ENCODE data around the gene KCNN4.

The KCNN4 gene

DNA sequence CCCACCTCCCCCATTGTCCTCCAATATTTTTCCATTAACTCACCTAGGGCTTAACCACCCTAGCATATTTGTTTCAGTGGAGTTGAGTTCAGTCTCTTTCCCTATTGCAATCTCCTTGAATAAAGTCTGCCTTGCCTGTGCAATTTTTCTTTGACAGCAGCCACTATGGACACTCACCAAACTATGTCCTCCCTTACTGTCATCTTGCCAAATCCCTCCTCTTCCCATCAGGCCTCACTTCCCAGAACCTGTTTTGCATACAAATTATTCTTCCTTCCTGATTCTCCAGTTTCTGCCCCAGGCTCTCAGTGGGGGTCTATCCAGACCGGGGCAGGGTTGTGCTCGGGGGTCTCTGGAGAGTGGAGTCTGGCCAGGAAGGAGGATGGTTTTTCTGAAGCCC, 23.7 kb upstream of the KCNN4 start:
- H3K27ac ChIP-seq (ENCODE audit: extremely low read depth, low read depth, low read length) = no peak overlapping the region
- POLR2A ChIA-PET = no interaction called here
- CTCF ChIA-PET = interaction anchor here (0.7 kb wide), 1 partner anchor 372 kb away, joined by 3 read pairs; no protein-coding TSS in a partner anchor
- TF ChIP-seq ZNF239 (tag by site-specific recombination; IDR thresholded peaks at IDR 0.05) (no peak), ZNF747 (tag by site-specific recombination; IDR thresholded peaks at IDR 0.05) (no peak), REPIN1 (tag by site-specific recombination; IDR thresholded peaks at IDR 0.05; ENCODE audit: low read depth) (no peak), IKZF3 (tag by site-specific recombination; IDR thresholded peaks at IDR 0.05) (no peak), ZNF19 (tag by site-specific recombination; IDR thresholded peaks at IDR 0.05; ENCODE audit: low read depth) (no peak), ZNF354C (tag by site-specific recombination; IDR thresholded peaks at IDR 0.05; ENCODE audit: borderline replicate concordance, low read depth) (no peak), ZNF660 (tag by site-specific recombination; IDR thresholded peaks at IDR 0.05) (no peak), ZNF214 (tag by site-specific recombination; IDR thresholded peaks at IDR 0.05; ENCODE audit: borderline replicate concordance) (no peak), ZNF423 (tag by site-specific recombination; IDR thresholded peaks at IDR 0.05) (no peak), ZNF621 (tag by site-specific recombination; IDR thresholded peaks at IDR 0.05) (no peak), ZNF391 (tag by site-specific recombination; IDR thresholded peaks at IDR 0.05; ENCODE audit: borderline replicate concordance, low read depth) (no peak), ZNF777 (tag by site-specific recombination; IDR thresholded peaks at IDR 0.05; ENCODE audit: borderline replicate concordance) (no peak), ZNF629 (tag by site-specific recombination; IDR thresholded peaks at IDR 0.05) (no peak), ZNF292 (tag by site-specific recombination; IDR thresholded peaks at IDR 0.05; ENCODE audit: borderline replicate concordance, low read depth) (no peak)
- TF ChIP-seq, protein P1, sequence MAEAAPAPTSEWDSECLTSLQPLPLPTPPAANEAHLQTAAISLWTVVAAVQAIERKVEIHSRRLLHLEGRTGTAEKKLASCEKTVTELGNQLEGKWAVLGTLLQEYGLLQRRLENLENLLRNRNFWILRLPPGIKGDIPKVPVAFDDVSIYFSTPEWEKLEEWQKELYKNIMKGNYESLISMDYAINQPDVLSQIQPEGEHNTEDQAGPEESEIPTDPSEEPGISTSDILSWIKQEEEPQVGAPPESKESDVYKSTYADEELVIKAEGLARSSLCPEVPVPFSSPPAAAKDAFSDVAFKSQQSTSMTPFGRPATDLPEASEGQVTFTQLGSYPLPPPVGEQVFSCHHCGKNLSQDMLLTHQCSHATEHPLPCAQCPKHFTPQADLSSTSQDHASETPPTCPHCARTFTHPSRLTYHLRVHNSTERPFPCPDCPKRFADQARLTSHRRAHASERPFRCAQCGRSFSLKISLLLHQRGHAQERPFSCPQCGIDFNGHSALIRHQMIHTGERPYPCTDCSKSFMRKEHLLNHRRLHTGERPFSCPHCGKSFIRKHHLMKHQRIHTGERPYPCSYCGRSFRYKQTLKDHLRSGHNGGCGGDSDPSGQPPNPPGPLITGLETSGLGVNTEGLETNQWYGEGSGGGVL (tag by site-specific recombination; IDR thresholded peaks at IDR 0.05) = no peak
- TF ChIP-seq, protein P2, sequence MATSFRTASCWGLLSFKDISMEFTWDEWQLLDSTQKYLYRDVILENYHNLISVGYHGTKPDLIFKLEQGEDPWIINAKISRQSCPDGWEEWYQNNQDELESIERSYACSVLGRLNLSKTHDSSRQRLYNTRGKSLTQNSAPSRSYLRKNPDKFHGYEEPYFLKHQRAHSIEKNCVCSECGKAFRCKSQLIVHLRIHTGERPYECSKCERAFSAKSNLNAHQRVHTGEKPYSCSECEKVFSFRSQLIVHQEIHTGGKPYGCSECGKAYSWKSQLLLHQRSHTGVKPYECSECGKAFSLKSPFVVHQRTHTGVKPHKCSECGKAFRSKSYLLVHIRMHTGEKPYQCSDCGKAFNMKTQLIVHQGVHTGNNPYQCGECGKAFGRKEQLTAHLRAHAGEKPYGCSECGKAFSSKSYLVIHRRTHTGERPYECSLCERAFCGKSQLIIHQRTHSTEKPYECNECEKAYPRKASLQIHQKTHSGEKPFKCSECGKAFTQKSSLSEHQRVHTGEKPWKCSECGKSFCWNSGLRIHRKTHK (tag by site-specific recombination; IDR thresholded peaks at IDR 0.05) = no peak
- peaks cover 3% of the 10 kb centered on the region for H3K9me3 ChIP-seq (ENCODE audit: control insufficient read depth, insufficient read depth, low read depth, low read length)
- H3K4me3 ChIP-seq (ENCODE audit: low read depth, low read length) = no peak overlapping the region
- H3K4me1 ChIP-seq (ENCODE audit: control insufficient read depth, insufficient read depth, low read length) = no peaks in the 10 kb centered on the region
- H3K36me3 ChIP-seq (ENCODE audit: control insufficient read depth in 2 of 2, insufficient read depth in 1 of 2, low read length in 2 of 2) = no peaks in the 10 kb centered on the region; a peak in 2 of 3 replicates

DNA sequence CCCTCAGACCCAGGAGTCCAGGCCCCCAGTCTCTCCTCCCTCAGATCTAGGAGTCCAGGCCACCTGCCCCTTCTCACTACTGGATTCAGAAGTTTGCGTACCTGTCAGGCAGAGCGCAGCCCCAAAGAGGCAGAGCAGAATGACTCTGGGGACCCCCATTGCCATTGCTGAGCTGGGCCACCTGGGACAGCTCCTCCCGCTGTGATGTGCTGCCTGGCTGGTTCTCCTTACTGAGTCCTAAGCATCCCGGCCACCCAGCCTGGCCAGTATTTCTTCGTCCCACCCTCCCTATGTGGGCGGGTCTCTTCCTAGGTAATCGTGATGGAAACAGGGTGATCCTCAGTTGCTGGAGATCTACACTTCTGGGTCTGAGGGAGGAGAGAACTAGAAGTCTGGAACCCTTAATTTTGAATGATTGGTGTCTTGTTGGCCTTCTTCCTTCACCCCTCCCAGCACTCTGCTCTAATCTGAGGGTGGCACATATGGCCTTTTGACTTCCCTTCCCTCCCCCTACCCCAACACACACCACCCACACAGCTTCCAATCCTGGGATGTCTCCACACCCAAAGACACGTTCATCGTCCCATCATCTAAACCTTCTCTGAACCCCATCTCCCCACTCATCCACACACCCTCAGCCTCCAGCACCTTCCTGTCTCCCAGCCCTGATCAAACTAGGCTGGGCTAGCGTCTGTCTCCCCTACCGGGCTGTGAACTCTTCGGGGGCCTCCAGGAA, 21.6 kb upstream of the KCNN4 start, which contains the start of gene LYPD5:
TSS of gene LYPD5 (minus strand) at position 232 of the 736 bp plus-strand sequence. CDS start at position 165, 67 bp downstream.
- POLR2A ChIA-PET = interaction anchor here (1.8 kb wide), 1 partner anchor 25 kb away, joined by 4 read pairs; the partner anchor contains the start of gene ZNF283
- Histone ChIP-seq H3K9me3 (ENCODE audit: control insufficient read depth, insufficient read depth, low read depth, low read length) (peaks cover 3% of the 10 kb centered on the region), H3K4me1 (ENCODE audit: control insufficient read depth, insufficient read depth, low read length) (peaks cover 8% of the 10 kb centered on the region; the same call in 1 of the 2 replicates), H3K27ac (ENCODE audit: extremely low read depth, low read depth, low read length) (no peak within 1 kb of the TSS), H3K36me3 (ENCODE audit: control insufficient read depth in 2 of 2, insufficient read depth in 1 of 2, low read length in 2 of 2) (no peaks in the 10 kb centered on the region; a peak in 1 of 3 replicates), H3K4me3 (ENCODE audit: low read depth, low read length) (no peak within 1 kb of the TSS)
- CTCF ChIA-PET = interaction anchor here (0.9 to 1.0 kb wide), 2 partner anchors 13 to 43 kb away, joined by 3 to 4 read pairs; no protein-coding TSS in a partner anchor
- TF ChIP-seq ZNF112 (tag by site-specific recombination; IDR thresholded peaks at IDR 0.05) (no peak), EGR2 (tag by site-specific recombination; IDR thresholded peaks at IDR 0.05; ENCODE audit: low read depth) (peak; percentile 38; the same call in 1 of the 2 replicates), REST (tag by site-specific recombination; IDR thresholded peaks at IDR 0.05) (peak; percentile 94), CTCF (tag by site-specific recombination; IDR thresholded peaks at IDR 0.05) (no peak), ZNF248 (tag by site-specific recombination; IDR thresholded peaks at IDR 0.05) (peak; percentile 57; the same call in 1 of the 2 replicates), ZFHX2 (tag by site-specific recombination; conservative IDR thresholded peaks at IDR 0.05) (peak; percentile 56)
- TF ChIP-seq, protein P1 (tag by site-specific recombination; IDR thresholded peaks at IDR 0.05) = peak; percentile 16; the same call in 1 of the 2 replicates
